GM12873 (cell line): ENCODE data around the gene TLN1.
A peak's percentile ranks its signal among the peaks of the same experiment; 100 is the strongest.

Source experiments
- TF ChIP-seq, protein P1 (sequence below): IDR thresholded peaks from 2 replicates; pipeline ENCODE4 v1.5.1; 2012; ENCODE audit warnings: low read depth, mild to moderate bottlenecking, moderate library complexity, low read length, control low read depth; ENCODE audit not compliant: insufficient read depth; ENCODE audit errors: missing control alignments

TLN1 gene

DNA sequence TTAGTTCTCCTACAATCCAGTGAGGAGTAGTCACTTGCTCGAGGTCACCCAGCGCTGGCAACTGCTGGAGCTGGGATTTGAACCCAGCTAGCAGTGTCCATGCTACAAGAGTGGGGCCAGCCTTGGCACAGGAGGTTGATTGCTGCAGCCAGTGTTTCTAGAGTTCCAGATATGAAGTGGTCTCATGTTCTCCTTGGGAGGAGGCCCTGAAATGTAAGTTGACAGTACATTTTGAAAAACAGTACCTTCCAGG is 73.1 kb downstream of the TLN1 start:
- TF ChIP-seq, protein P1, sequence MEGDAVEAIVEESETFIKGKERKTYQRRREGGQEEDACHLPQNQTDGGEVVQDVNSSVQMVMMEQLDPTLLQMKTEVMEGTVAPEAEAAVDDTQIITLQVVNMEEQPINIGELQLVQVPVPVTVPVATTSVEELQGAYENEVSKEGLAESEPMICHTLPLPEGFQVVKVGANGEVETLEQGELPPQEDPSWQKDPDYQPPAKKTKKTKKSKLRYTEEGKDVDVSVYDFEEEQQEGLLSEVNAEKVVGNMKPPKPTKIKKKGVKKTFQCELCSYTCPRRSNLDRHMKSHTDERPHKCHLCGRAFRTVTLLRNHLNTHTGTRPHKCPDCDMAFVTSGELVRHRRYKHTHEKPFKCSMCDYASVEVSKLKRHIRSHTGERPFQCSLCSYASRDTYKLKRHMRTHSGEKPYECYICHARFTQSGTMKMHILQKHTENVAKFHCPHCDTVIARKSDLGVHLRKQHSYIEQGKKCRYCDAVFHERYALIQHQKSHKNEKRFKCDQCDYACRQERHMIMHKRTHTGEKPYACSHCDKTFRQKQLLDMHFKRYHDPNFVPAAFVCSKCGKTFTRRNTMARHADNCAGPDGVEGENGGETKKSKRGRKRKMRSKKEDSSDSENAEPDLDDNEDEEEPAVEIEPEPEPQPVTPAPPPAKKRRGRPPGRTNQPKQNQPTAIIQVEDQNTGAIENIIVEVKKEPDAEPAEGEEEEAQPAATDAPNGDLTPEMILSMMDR = no peak

DNA sequence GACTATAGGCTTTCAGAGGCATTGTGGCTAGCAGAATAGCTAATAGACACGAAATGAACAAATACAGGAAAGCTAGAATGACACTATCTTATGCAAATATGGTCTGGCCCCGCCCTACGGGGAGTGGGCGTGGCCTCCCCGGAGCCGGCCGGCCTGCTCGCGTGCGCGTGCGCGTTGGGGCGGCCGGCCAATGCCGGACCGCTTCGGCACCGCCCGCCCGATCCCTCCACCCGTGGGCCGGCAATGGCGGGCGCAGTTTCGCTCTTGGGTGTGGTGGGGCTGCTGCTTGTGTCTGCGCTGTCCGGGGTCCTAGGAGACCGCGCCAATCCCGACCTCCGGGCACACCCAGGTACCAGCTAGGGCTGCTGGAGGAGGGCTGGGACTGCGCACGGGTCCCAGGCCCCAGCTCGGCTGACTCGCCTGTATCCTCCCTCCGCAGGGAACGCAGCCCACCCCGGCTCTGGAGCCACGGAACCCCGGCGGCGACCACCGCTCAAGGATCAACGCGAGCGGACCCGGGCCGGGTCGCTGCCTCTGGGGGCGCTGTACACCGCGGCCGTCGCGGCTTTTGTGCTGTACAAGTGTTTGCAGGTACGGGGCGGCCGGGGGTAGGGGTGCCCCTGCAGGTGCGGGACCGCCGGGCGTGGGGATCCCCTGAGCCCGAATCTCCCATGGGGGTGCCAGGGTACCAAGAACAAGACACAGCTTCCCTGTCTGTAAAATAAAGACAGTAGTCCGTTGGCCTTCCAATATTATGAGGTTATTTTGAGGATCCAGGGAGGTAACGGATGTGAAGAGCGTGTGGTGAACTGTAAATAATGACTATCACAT is 73.6 kb downstream of the TLN1 start, which contains the start of gene CCDC107:
CCDC107 (plus strand) TSS at position 156 of the 831 bp plus-strand sequence; CDS start at position 244, 88 bp downstream.
- TF ChIP-seq, protein P1 = peak; percentile 65

DNA sequence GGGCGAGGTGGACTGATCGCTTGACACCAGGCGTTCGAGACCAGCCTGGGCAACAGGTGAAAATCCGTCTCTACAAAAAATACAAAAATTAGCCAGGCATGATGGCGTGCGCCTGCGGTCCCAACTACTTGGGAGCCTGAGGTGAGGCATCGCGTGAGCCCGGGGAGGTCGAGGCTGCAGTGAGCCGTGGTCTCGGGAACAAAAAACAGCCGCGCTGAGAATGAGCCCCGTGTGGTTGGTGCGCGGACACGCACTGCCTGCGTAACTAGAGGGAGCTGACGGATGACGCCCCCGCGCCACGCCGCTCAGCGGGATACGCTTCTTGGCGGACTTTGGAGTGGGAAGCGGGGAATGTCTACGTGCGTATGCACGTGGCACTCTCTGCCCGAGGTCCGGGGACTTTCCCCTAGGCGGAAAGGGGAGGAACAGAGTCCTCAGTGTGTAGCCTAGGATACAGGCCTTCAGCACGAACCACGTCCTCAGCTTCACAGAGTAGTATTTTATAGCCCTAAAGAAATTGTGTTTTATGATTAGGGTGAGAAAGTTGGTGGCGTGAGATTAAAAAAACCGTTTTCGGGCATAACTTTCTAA is 74.4 kb downstream of the TLN1 start, which contains the start of gene RMRP:
RMRP (minus strand) TSS at position 474 of the 591 bp plus-strand sequence.
- TF ChIP-seq, protein P1 = no peak

DNA sequence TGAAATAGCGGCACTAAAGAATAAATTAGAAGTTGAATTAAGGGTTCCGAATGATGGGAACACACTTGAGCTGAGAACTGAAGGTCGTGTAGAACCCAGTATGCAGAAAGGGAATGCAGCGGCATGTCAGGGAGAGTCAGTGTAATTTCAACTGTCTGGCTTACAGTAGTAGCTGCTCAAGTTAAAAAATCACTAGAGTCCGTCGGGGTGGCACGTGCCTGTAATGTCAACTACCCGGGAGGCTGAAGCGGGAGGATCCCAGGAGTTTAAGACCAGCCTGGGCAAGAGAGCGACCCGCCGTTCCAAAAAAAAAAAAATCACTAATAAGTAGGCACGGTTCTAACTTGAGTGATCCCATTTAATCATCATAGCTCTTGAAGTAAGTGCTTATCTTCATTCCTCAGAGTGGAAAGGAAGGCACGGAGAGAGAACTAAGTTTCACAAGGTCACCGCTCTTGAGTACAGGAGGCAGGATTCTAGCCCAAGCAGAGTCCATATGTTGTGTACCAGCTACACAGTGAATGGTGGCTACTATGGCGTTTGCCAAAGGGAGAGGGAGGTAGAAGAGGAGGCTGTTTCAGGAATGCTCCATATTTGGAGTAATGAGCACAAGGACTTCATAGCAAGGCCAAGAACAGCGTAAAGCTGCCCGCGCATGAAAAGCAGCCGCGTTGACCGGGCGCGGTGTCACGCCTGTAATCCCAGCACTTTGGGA is 75.0 kb downstream of the TLN1 start:
- TF ChIP-seq, protein P1 = no peak

DNA sequence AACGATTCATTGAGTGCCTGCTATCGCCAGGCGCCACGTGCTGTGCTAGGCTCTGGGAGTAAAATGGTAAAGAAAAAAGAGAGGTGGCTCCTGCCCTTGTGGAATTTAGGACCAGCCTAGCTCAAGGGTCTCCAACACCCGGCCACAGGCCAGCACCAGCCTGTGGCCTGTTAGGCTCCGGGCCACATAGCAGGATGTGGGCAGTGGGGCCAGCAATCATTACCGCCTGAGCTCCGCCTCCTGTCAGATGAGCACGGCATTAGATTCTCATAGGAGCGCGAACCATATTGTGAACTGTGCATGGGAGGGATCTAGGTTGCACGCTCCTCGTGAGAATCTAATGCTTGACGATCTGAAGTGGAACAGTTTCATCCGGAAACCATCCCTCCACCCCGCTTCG is 75.6 kb downstream of the TLN1 start:
- TF ChIP-seq, protein P1 = no peak

DNA sequence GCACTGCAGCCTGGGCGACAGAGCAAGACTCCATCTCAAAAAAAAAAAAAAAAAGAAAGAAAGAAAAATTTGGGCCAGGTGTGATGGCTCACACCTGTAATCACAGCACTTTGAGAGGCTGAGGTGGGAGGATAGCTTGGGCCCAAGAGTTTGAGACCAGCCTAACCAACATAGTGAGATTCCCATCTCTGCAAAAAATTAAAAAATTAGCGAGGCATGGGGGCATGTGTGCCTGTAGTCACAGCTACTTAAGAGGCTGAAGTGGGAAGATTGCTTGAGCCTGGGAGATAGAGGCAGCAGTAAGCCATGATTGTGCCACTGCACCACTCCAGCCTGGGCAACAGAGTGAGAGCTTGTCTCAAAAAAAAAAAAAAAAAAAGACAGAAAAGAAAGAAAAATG is 78.4 kb downstream of the TLN1 start:
- TF ChIP-seq, protein P1 = no peak

DNA sequence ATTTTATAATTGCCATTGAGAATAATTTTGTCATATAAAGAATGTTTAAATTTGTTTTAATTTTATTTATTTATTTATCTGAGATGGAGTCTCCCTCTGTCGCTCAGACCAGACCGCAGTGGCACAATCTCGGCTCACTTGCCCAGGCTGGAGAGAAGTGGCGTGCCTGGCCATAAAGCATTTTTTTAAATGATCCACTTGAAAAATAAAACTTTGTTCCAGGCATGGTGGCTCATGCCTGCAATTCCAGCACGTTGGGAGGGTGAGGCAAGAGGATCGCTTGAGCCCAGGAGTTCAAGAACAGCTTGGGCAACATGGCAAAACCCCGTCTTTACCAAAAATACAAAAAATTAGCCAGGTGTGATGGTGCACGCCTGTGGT is 79.2 kb downstream of the TLN1 start:
- TF ChIP-seq, protein P1 = no peak
